Kidney (tissue), 14 donors: ENCODE measurements around the gene CKAP5. TPM values are rescaled to one million over a fixed set of nuclear protein-coding genes. Genes with fewer than 3 reads are reported as not detected.

ENCODE experiments used
- DNase-seq, 5 donors: peaks; one replicate each; pipeline ENCODE4 v3.0.0-alpha.2; 2013 to 2020
- FAIRE-seq: peaks from 2 replicates; lab custom pipeline; 2012; peaks lifted over from hg19 to GRCh38; lab: Jason Lieb, UNC
- H3K27ac ChIP-seq, 2 donors: one replicate each; pipeline ENCODE4 v1.7.0; 2013; ENCODE audit warnings: low read depth in 2 of 2, low read length in 2 of 2, inconsistent platforms in 1 of 2
- H3K27me3 ChIP-seq: one replicate; pipeline ENCODE4 v1.7.1; 2013; ENCODE audit warnings: low read length, inconsistent platforms; ENCODE audit not compliant: control insufficient read depth, insufficient read depth
- H3K36me3 ChIP-seq, 3 donors: one replicate each; pipeline versions ENCODE4 v1.7.0 to v1.7.1; 2013; ENCODE audit warnings: low read length in 3 of 3, control low read depth in 1 of 3, inconsistent platforms in 1 of 3; ENCODE audit not compliant: insufficient read depth in 3 of 3, control insufficient read depth in 2 of 3
- H3K4me1 ChIP-seq, 3 donors: one replicate each; pipeline versions ENCODE4 v1.7.0 to v1.7.1; 2013; ENCODE audit warnings: low read length in 3 of 3, inconsistent platforms in 1 of 3, low read depth in 1 of 3; ENCODE audit not compliant: control insufficient read depth in 2 of 3, insufficient read depth in 2 of 3
- H3K4me3 ChIP-seq, 3 donors: one replicate each; pipeline versions ENCODE4 v1.7.0 to v1.8.1; 2013; ENCODE audit warnings: low read length in 3 of 3, control low read depth in 1 of 3, inconsistent platforms in 1 of 3
- H3K9ac ChIP-seq, 3 donors: one replicate each; pipeline versions ENCODE4 v1.7.0 to v1.7.1; 2013; ENCODE audit warnings: low read length in 3 of 3, control low read depth in 1 of 3, inconsistent platforms in 1 of 3
- H3K9me3 ChIP-seq, 3 donors: one replicate each; pipeline versions ENCODE4 v1.7.0 to v1.7.1; 2013; ENCODE audit warnings: low read length in 3 of 3, control low read depth in 1 of 3, inconsistent platforms in 1 of 3; ENCODE audit not compliant: control insufficient read depth in 2 of 3, insufficient read depth in 1 of 3
- CTCF ChIP-seq: IDR thresholded peaks from 3 replicates; pipeline ENCODE4 v1.5.1; 2012; ENCODE audit warnings: mild to moderate bottlenecking, moderate library complexity, borderline replicate concordance; ENCODE audit not compliant: insufficient read depth; ENCODE audit errors: extremely low read depth
- intact Hi-C: fragments of 100-400 bp; cut with DNase I; formaldehyde crosslinking; loops from one replicate; pipeline ENCODE4 v1.11.1; 2022
- polyA plus RNA-seq: library from polyadenylated mRNA; stranded (reverse); fragments of 350-450 nt; fragmentation: Illumina TruSeq; extraction: RNeasy Lipid Tissue Mini Kit (QIAGEN cat#74804); gene quantifications from one replicate; pipeline ENCODE4 v1.2.3, GENCODE V29; 2014; ENCODE audit warnings: low read depth, low replicate concordance; ENCODE audit not compliant: insufficient read depth
- total RNA-seq: library from RNA; stranded (reverse); fragmentation: NEBNext Ultra II Directional; extraction: Animal tissue kit (Norgen Biotek cat#: 25700); gene quantifications from one replicate; pipeline ENCODE4 v1.2.1, GENCODE V29; 2021
- donor health status: control.
- donor health status: control.
- donor health status: control.
- donor health status: control.
- donor health status: control.
- donor health status: DM: yes; HTN: yes; CAD: no.
- donor health status: Normal renal cell carcinoma (clear cell type).

Gene CKAP5
- total and polyA plus RNA-seq, 2 donors from 2014 or later = 10.8 to 51.9 TPM

- DNase-seq (peak in 4 of 5 donors; percentile 73 to 85 (median 78)), FAIRE-seq (no peak)
- Histone ChIP-seq H3K27me3 (no peaks in the 10 kb centered on the region), H3K9me3 (no peaks in the 10 kb centered on the region), H3K4me3 (no peak overlapping the region), H3K9ac (no peak overlapping the region), H3K27ac (no peak overlapping the region), H3K36me3 (peaks cover 0 to 2% (median 0%) of the 10 kb centered on the region in 3 donors), H3K4me1 (no peaks in the 10 kb centered on the region)
- intact Hi-C loops = loop anchor here (5.0 kb wide), 1 partner anchor 267 kb away; no protein-coding TSS in a partner anchor
- TF ChIP-seq CTCF = peak; percentile 89
Observed at GRCh38 chr11:46889689-46890475, 43.8 kb upstream of the CKAP5 start.

GRCh38 chr11:46889251-46889650 is 43.2 kb upstream of the CKAP5 start:
- Histone ChIP-seq H3K4me3 (no peak overlapping the region), H3K36me3 (peaks cover 0 to 2% (median 0%) of the 10 kb centered on the region in 3 donors), H3K27me3 (no peaks in the 10 kb centered on the region), H3K27ac (no peak overlapping the region), H3K4me1 (no peaks in the 10 kb centered on the region), H3K9ac (no peak overlapping the region), H3K9me3 (no peaks in the 10 kb centered on the region)
- intact Hi-C loops = loop anchor here (5.0 kb wide), 1 partner anchor 268 kb away; no protein-coding TSS in a partner anchor
- no peak for TF ChIP-seq CTCF
- DNase-seq = no peak
- FAIRE-seq = no peak

- Histone ChIP-seq H3K4me3 (no peak overlapping the region), H3K27ac (no peak overlapping the region), H3K9me3 (no peaks in the 10 kb centered on the region), H3K36me3 (peaks cover 0 to 2% (median under 1%) of the 10 kb centered on the region in 3 donors), H3K27me3 (no peaks in the 10 kb centered on the region), H3K9ac (no peak overlapping the region), H3K4me1 (no peaks in the 10 kb centered on the region)
- intact Hi-C loops = loop anchor here (5.0 kb wide), 1 partner anchor 269 kb away; no protein-coding TSS in a partner anchor
- no peak for DNase-seq
- TF ChIP-seq CTCF = no peak
- FAIRE-seq = no peak
Observed at GRCh38 chr11:46888636-46889035, 42.6 kb upstream of the CKAP5 start.
